NOMO-1 treated with DMSO at 0.1 percent for 48 hours (cell line): Measurements from ENCODE around the gene CHCHD4.

Experiments used
- DNase-seq: peaks from one replicate; lab custom pipeline; 2025; ENCODE audit not compliant: unreplicated experiment; lab: John Stamatoyannopoulos, UW

CHCHD4 gene

GRCh38 chr3:14150078-14150477 is 25.4 kb upstream of the CHCHD4 start:
- no peak for DNase-seq

- DNase-seq = no peak
These were observed 23.6 kb upstream of the CHCHD4 start for GRCh38 chr3:14148041-14148985.

GRCh38 chr3:14147617-14148016 is 22.9 kb upstream of the CHCHD4 start:
- no peak for DNase-seq

- DNase-seq = no peak
These were observed 22.4 kb upstream of the CHCHD4 start for GRCh38 chr3:14147066-14147435.

GRCh38 chr3:14146381-14147065 is 21.9 kb upstream of the CHCHD4 start:
- no peak for DNase-seq

GRCh38 chr3:14145670-14146380 is 21.2 kb upstream of the CHCHD4 start:
- no peak for DNase-seq

GRCh38 chr3:14145236-14145635 is 20.6 kb upstream of the CHCHD4 start:
- DNase-seq = no peak

GRCh38 chr3:14144423-14145075 is 19.9 kb upstream of the CHCHD4 start:
- peak; percentile 96 for DNase-seq

GRCh38 chr3:14143271-14144225 is 18.9 kb upstream of the CHCHD4 start:
- DNase-seq = peak; percentile 26

- DNase-seq = no peak
These were observed 18.0 kb upstream of the CHCHD4 start for GRCh38 chr3:14142567-14143270.

- no peak for DNase-seq
These were observed 17.1 kb upstream of the CHCHD4 start for GRCh38 chr3:14141602-14142341.

GRCh38 chr3:14141144-14141543 is 16.5 kb upstream of the CHCHD4 start:
- no peak for DNase-seq

GRCh38 chr3:14140668-14141067 is 16.0 kb upstream of the CHCHD4 start:
- DNase-seq = no peak

- DNase-seq = no peak
These were observed 15.1 kb upstream of the CHCHD4 start for GRCh38 chr3:14139771-14140170.

GRCh38 chr3:14138878-14139655 is 14.4 kb upstream of the CHCHD4 start:
- DNase-seq = no peak

- no peak for DNase-seq
These were observed 13.6 kb upstream of the CHCHD4 start for GRCh38 chr3:14138109-14138877.

- no peak for DNase-seq
These were observed 12.8 kb upstream of the CHCHD4 start for GRCh38 chr3:14137445-14137844.
